SKM-1 (cell line): ENCODE data around the gene CRYGB.
"Not testable (repeated sequence)": the region's sequence is repeated elsewhere in the genome, so short reads cannot be mapped to it uniquely, and the experiment has no call there.

Experiments used
- DNase-seq: peaks from one replicate; lab custom pipeline; 2025; ENCODE audit not compliant: unreplicated experiment; lab: John Stamatoyannopoulos, UW

CRYGB gene

DNA sequence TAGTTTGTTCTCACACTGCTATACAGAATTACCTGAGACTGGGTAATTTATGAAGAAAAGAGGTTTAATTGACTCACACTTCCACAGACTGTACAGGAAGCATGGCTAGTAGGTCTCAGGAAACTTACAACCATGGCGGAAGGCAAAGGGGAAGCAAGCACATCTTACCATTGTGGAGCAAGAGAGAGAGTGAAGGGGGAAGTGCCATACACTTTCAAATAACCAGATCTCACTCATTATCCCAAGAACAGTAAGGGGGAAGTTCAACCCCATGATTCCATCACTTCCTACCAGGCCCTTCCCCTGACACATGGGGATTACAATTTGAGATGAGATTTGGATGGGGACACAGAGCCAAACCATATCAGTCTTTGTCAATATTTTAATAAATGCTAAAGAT lies 5.0 kb upstream of the CRYGB start:
- peak; percentile 55 for DNase-seq

- no peak for DNase-seq
Measured at GRCh38 chr2:208150094-208150493, 4.1 kb upstream of the CRYGB start.

GRCh38 chr2:208148803-208149202 lies 2.8 kb upstream of the CRYGB start:
- DNase-seq, result no peak

- DNase-seq, result no peak
Measured at GRCh38 chr2:208147759-208148158, 1.8 kb upstream of the CRYGB start.

DNA sequence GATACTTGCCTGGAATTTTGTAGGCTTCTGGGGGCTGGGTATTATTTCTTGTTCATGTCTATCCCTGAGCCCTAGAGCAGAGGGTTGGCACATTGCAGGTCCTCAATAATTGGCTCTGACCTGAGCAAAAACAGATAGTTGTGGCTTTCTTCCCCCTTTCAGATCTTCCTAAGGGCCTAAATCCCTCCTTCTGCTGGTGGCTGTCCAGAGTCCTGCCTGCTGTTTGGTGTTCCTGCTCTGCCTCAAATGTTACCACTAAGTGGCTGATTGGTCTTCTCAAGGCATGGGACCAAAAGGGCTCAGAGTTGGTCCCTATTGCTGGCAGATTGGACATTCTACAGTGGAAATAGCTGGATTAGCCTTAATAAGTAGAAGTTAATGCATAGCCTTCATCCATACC lies 1.1 kb upstream of the CRYGB start:
- no peak for DNase-seq

GRCh38 chr2:208142925-208143799 lies 2.8 kb downstream of the CRYGB start:
- no peak for DNase-seq

- no peak for DNase-seq
Measured at GRCh38 chr2:208142240-208142924, 3.6 kb downstream of the CRYGB start.

DNA sequence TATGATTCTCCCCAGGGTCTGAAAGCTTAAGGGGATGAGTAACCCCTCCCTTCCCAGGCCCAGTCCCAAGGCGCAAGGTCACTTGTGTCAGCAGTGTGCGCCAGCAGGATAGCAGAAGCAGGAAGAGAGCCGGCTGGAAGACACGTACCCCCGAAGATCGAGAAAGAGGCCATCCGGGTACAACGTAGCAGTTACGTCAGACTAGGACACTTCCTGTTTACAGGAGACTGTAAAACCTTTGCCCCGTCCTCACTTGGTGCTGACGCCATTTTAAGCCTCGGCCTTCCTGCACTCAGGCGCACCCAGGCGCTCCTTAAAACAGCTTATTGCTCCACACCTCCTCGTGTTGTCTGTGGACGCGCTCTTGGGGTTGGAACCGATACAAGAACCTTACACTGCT lies 6.5 kb downstream of the CRYGB start:
- DNase-seq, result no peak

DNA sequence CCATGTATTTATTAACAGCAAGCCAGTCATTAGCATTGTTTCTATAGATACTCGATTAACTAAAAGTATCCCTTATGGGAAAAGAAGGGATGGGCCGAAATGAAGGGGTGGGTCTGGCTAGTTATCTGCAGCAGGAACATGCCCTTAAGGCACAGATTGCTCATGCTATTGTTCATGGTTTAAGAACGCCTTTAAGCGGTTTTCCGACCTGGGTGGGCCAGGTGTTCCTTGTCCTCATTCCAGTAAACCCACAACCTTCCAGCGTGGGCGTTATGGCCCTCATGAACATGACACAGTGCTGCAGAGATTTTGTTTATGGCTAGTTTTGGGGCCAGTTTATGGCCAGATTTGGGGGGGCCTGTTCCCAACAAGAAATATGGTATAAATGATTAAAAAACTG lies 7.6 kb downstream of the CRYGB start:
- not testable (repeated sequence) for DNase-seq

- DNase-seq, result no peak
Measured at GRCh38 chr2:208136716-208137094, 9.3 kb downstream of the CRYGB start.

DNA sequence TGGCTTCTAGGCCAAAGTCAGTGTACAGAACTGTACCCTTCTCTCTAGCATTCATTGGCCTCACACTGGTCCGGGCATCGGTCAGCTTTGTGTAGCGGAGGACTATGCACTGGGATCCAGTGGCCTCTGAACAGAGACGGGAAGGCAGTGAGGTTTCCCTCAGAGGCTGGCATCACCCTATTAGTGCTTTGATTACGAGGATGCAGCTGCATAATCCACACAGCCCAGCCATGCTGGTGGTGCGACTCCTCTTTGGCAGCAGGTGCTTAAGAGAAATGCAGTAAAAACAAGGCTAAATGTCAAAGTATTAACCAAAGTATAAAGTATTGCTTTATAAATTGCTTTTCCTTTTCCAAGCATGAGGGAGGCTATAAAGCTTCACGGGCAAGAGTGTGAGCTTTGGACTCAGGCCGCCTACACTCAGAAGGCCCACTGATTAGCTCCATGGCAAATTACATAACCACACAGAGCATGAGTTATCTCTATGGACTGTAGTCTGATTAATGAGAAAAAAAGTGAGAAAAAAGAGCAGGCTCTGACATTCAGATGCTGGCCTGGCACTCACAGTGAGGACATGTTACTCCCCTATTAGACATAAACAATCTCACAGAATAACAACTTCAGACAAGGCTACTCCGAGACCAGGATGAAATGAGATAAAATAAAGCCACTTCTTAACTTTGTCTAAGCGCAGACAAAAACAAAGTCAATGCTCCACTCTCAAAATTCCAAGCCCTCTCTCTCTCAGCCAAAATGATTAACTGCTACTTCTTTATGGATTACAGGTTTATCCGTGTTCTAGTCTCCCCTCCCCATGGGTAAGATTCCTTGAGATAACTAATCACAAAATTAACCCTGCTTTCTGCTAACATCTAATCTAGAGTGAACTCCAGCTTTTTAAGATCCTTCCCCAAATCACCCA lies 9.9 kb downstream of the CRYGB start:
- no peak for DNase-seq

DNA sequence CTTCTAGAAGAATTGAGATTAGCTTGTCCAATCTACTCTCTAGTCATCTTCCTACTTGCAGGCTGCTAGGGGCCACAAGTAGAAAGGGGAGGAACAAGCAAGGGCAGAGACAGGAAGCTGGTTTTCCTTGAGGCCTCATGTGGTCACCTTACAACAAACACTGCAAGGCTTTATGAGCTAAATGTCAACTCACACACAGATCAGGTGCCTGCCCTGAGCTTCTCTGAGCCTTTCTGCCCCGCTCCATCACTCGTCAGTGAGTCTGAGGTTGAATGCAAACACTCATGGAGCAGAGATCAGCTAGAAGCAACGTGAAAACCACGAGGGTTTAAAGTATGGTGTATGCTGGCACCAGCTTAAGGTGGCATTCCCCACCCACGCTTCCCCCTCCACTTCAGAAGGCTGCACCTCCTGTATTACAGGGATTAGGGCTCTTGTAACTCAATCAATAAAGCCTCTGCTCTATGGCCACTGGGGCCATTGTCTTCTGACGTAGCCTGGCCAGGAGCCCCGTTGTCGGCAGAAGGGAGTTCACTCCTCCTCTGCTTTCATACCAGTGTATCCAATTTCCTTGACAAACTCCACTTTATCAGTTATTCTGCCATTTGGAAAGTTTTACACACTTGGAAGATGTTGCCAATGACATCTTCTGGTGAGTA lies 10.9 kb downstream of the CRYGB start:
- peak; percentile 36 for DNase-seq

- no peak for DNase-seq
Measured at GRCh38 chr2:208130712-208131110, 15.2 kb downstream of the CRYGB start.

DNA sequence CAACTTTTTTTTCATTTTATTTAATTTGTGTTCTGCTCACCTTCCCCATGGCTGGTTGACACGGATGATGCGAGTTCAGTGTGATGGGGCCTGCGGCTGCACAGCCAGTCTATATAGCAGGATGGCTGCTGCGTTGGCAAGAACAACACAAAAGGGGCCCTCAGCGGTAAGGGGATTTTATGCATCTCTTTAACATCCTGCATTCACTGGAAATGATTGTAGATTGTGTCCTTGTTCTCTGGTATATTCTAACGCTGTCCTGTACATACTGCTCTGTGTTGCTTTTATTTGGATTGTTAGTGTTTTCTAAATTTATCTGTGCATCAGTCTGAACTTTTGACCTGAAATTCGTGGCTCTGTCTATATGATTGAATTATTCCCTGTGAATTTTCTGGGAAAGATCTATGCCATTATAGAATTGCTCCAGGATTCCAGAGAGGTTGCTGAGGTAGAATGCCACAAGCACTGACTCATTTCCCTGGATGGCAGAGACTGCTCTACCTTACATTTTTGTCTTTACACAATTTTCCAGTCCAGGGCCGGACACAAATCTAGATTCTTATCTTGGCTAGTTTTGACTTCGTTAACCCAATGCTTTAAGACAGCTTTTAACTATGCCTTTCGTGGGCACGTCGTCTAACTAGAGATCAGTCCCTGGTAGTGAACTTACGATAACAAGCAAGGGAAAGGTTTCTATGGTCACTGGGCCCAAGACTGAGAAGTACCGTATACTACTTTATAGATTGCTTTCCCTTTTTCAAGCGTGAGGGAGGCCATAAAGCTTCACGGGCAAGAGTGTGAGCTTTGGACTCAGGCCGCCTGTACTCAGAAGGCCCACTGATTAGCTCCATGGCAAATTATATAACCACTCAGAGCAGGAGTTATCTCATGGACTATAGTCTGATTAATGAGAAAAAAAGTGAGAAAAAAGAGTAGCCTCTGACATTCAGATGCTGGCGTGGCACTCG lies 15.9 kb downstream of the CRYGB start, which contains the start of gene CRYGC:
CRYGC (minus strand) TSS at position 85 of the 968 bp plus-strand sequence; CDS start at position 49, 36 bp downstream.
- DNase-seq, result no peak

GRCh38 chr2:208128136-208128535 lies 17.8 kb downstream of the CRYGB start:
- no peak for DNase-seq

- no peak for DNase-seq
Measured at GRCh38 chr2:208127090-208127489, 18.9 kb downstream of the CRYGB start.

DNA sequence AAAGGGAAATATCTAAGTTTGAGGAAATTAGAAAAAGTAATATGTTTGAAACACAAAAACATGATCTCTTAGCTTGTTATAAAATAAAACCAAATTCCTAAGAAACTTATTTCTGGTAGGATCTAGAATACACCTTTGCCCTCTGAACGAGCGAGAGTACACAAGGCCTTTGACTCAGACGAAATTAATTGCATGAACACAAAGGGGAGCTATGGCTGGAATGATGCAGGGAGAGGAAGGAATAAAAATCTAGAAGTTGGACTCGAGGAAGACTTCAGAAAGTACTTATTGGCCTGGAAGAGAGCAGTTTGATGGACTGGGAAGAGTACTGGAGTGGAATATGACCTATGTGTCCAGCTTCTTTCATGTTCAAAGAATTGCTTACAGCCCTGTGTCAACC lies 20.7 kb downstream of the CRYGB start:
- no peak for DNase-seq

DNA sequence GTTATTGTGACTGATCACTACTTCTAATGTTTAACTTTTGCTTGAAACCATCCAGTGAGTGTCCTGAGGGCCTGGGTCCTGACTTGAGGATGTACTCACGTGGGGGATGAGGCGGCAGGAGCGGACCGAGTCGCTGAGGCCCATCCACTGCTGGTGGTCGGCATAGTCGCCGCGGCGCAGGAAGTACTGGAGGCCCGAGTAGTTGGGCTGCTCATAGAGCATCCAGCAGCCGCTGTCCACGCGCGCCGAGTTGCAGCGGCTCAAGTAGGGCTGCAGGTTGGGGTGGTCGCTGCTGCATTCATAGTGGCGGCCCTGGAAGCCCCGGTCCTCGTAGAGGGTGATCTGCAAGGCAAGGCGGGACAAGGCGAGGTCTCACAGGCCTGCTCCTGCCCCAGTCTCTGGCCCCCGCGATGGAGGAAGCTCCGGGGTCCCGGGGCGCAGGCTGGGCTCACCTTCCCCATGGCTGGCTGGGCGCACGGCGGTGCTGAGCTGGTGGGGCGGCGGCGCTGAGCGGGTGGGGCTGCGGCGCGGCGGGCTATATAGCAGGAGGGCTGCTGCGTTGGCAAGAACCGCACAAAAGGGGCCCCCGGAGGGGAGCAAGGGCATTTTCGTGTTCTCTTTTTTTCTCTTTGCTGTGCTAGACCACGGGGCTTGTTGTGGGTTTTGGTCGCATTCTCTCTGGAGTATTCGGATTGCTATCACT lies 21.8 kb downstream of the CRYGB start, which contains the start of gene CRYGD:
CRYGD (minus strand) TSS at position 512 of the 703 bp plus-strand sequence; CDS start at position 461, 51 bp downstream.
- DNase-seq, result not testable (repeated sequence)

DNA sequence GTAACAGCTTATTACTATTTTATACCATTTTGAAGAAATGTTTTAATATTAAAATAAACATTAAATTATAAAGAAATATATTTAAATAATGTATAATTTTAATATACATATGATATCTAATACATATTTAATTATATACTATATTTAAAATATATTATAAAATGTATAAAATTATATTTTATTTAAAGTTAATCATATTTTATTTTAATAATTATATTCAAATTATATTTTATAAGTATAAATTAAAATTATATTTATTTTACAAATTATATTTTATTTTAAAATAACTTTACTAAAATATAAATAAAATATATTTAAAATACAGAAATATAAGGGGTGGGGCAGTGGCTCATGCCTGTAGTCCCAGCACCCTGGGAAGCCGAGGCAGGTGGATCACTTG lies 23.7 kb downstream of the CRYGB start:
- no peak for DNase-seq
